Putamen (tissue), 1 donor: ENCODE measurements around the gene PRAMEF13.
"Not testable (repeated sequence)": the region's sequence is repeated elsewhere in the genome, so short reads cannot be mapped to it uniquely, and the experiment has no call there.

Experiments
- DNase-seq: peaks from one replicate; pipeline ENCODE4 v3.0.0-alpha.2; 2016; ENCODE audit warnings: low spot score

Gene PRAMEF13

GRCh38 chr1:13171548-13171947 is 29.7 kb downstream of the PRAMEF13 start, which contains the start of gene PRAMEF9:
Gene PRAMEF9 (plus strand): TSS chr1:13171848. CDS start chr1:13175281, 3,433 bp downstream.
- DNase-seq = not testable (repeated sequence)

DNA sequence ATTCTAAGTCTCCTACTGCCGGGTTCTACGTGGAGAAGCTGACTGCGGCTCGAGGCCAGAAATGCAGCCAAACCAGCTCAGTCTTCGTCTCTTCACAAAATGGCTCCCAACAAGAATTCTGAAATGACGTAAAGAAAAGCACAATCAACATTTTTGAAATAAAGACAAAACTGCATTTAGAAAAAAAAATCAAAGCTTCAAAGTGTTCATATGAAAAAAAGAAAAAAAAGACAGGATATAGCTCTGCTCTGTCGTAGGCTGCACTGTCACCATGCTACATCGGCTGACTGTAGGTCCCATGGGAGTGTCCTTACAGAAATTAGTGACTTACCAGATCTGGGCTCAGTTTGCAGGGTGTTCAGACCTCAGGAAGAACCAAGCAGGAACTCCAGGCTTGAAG is 35.7 kb downstream of the PRAMEF13 start, which contains the start of gene HNRNPCL4:
Gene HNRNPCL4 (minus strand): TSS at position 101 of the 400 bp plus-strand sequence. CDS start 164 bp downstream, outside the sequence.
- not testable (repeated sequence) for DNase-seq

- not testable (repeated sequence) for DNase-seq
Measured at GRCh38 chr1:13155909-13156308, 45.3 kb downstream of the PRAMEF13 start, which contains the start of gene PRAMEF26. Gene PRAMEF26 (minus strand): TSS chr1:13156009. CDS start chr1:13153095, 2,914 bp downstream.
